ENCODE data around the gene PLD2.

PLD2 gene

DNA sequence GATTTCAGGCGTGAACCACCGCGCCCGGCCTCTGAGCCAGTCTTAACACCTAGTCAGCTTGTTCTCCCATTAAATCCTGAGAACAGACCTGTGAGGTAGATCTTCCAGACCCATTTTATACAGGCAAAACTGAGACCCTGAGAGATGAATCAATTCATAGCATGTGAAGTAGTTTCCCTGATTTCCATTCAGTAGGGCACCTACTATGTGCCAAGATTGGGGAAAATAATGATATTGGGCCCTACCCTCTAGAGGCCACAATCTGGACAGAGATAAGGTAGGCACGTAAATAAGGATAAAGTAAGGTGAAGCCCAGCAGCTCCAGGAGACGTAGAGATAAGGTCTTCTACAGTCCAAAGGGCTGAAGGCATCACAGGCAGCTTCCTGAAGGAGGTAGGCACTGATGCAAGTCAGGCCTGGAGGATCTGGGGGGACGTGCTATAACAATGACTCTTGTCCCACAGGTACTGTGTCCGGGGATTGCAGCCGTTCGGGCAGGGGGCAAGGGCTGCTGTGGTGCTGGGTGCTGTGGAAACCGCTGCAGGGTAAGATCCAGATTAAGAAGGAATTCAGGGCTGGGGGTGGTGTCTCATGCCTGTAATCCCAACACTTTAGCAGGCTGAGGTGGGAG is 26.5 kb upstream of the PLD2 start:
- H3K27ac ChIP-seq, result no peak overlapping the region
- TF ChIP-seq, protein P1, sequence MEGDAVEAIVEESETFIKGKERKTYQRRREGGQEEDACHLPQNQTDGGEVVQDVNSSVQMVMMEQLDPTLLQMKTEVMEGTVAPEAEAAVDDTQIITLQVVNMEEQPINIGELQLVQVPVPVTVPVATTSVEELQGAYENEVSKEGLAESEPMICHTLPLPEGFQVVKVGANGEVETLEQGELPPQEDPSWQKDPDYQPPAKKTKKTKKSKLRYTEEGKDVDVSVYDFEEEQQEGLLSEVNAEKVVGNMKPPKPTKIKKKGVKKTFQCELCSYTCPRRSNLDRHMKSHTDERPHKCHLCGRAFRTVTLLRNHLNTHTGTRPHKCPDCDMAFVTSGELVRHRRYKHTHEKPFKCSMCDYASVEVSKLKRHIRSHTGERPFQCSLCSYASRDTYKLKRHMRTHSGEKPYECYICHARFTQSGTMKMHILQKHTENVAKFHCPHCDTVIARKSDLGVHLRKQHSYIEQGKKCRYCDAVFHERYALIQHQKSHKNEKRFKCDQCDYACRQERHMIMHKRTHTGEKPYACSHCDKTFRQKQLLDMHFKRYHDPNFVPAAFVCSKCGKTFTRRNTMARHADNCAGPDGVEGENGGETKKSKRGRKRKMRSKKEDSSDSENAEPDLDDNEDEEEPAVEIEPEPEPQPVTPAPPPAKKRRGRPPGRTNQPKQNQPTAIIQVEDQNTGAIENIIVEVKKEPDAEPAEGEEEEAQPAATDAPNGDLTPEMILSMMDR (IDR thresholded peaks at IDR 0.05; ENCODE audit: low read depth, low read length, missing control alignments), result no peak
- no peak overlapping the region for H3K4me3 ChIP-seq (ENCODE audit: low read depth, low read length)
- no peak for DNase-seq
- H3K27me3 ChIP-seq (replicated peaks), result peaks cover 4% of the 10 kb centered on the region
- in situ Hi-C loops (cut with HindIII; ENCODE audit: low pct_ligation_motif_present, low sequenced_read_pairs), result no loop called here
- no peaks in the 10 kb centered on the region for H3K36me3 ChIP-seq (replicated peaks)

DNA sequence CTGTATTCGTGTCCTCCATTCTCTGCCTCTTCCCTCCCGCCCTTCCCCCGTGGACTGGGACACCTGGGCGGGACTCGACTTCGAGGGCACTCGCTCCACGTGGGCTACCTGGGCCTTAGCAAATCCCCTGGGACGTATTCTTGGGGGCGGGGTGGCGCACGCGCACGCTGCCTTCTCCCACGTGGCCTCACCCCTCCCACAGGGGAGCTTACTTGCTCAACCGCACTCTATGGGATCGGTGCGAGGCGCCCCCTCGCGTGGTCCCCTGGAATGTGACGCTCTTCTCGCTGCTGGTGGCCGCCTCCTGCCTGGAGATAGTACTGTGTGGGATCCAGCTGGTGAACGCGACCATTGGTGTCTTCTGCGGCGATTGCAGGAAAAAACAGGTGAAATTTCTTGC is 24.3 kb upstream of the PLD2 start:
- H3K36me3 ChIP-seq (replicated peaks), result no peaks in the 10 kb centered on the region
- peaks cover 6% of the 10 kb centered on the region for H3K27me3 ChIP-seq (replicated peaks)
- TF ChIP-seq, protein P1 (IDR thresholded peaks at IDR 0.05; ENCODE audit: low read depth, low read length, missing control alignments), result no peak
- H3K4me3 ChIP-seq (ENCODE audit: low read depth, low read length), result no peak overlapping the region
- in situ Hi-C loops (cut with HindIII; ENCODE audit: low pct_ligation_motif_present, low sequenced_read_pairs), result no loop called here
- no peak overlapping the region for H3K27ac ChIP-seq
- DNase-seq, result no peak

DNA sequence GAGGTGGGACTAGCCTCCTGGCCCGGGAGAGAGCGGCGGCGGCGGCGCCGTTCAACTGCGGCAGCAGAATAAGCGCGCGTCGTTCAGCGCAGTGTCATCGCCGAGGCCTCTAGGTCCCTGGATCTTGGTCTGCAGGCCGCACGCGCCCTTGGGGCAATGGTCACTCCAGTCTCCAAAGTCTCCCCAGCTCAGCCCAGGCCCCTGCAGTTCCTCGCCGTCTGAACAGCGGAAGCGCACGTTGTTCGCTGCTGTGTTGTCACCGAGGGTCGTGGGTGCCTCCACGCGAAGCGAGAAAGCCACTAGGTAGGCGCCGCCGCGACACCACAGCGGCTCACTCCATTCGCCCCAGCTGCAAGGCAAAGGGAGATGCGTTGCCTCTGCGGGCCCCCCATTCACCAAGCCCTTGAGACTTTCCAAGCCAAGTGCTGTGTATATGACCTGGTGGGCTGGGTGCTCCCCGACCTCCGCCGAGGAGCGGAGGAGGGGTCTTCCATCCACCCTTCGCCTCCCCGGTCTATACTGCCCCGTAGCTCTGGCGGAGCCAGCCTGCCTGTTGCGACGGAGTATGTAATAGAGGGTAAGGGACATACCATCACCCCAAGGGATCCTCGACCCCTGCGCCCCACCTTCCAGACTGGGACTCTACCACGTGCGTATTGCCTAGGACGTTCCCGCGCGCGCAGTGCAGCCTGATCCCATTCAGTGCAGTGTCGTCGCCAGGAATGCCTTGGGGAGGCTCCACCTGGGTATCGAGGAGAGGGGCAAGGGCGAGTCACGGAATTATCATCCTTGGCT is 21.4 kb upstream of the PLD2 start:
- peak overlapping the region; percentile 3 for H3K4me3 ChIP-seq (ENCODE audit: low read depth, low read length)
- H3K27me3 ChIP-seq (replicated peaks), result peaks cover 6% of the 10 kb centered on the region
- in situ Hi-C loops (cut with HindIII; ENCODE audit: low pct_ligation_motif_present, low sequenced_read_pairs), result no loop called here
- no peaks in the 10 kb centered on the region for H3K36me3 ChIP-seq (replicated peaks)
- no peak for DNase-seq
- no peak overlapping the region for H3K27ac ChIP-seq
- TF ChIP-seq, protein P1 (IDR thresholded peaks at IDR 0.05; ENCODE audit: low read depth, low read length, missing control alignments), result no peak

DNA sequence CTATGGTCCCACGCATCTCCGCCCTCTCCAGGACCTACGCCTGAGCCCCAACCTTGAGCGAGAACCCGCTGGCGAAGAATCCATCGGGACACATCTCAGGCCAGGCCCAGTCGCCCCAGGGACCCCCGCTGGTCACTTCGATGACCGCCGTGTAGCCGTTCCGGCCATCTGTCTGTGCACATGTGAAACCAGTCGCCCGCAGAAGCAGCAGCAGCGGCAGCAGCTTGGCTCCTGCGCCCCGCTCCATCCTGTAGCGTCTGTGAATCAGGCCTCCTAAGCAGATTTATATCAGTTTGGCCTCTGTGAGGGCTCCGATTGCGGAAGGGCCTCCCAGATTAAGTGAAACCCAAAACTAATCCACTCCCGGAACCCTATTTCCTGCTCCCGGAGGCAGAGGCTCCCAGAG is 20.8 kb upstream of the PLD2 start, which contains the start of gene VMO1:
Gene VMO1 (minus strand): TSS at position 259 of the 406 bp plus-strand sequence. CDS start 12 bp downstream, at position 247.
- Histone ChIP-seq H3K4me3 (ENCODE audit: low read depth, low read length) (peak within 1 kb of the TSS; percentile 15), H3K36me3 (replicated peaks) (no peaks in the 10 kb centered on the region), H3K27ac (no peak within 1 kb of the TSS), H3K27me3 (replicated peaks) (peaks cover 6% of the 10 kb centered on the region)
- in situ Hi-C loops (cut with HindIII; ENCODE audit: low pct_ligation_motif_present, low sequenced_read_pairs), result no loop called here
- TF ChIP-seq, protein P1 (IDR thresholded peaks at IDR 0.05; ENCODE audit: low read depth, low read length, missing control alignments), result no peak
- DNase-seq, result peak; percentile 7

DNA sequence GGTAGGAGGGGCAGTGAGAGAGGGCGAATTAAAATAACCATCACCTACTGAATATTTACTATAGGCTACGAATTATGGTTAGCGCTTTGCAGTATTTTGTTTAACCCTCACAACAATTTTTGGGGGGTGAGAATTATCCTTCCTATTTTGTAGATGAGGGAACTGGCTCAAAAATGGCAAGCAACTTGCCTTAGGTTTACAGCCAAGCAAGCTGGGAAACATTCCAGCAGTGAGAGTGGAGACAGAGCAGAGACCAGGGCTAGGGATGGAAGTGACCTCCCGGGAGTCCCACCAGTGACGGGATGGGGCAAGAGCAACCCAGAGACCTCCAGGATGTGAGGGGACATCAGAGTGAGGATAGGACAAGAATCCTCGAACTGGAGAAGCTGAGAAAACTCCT is 20.4 kb upstream of the PLD2 start:
- no peak overlapping the region for H3K4me3 ChIP-seq (ENCODE audit: low read depth, low read length)
- no peak for DNase-seq
- peaks cover 6% of the 10 kb centered on the region for H3K27me3 ChIP-seq (replicated peaks)
- no peaks in the 10 kb centered on the region for H3K36me3 ChIP-seq (replicated peaks)
- TF ChIP-seq, protein P1 (IDR thresholded peaks at IDR 0.05; ENCODE audit: low read depth, low read length, missing control alignments), result no peak
- in situ Hi-C loops (cut with HindIII; ENCODE audit: low pct_ligation_motif_present, low sequenced_read_pairs), result no loop called here
- no peak overlapping the region for H3K27ac ChIP-seq
